Mesendoderm (in vitro differentiated cells): ENCODE measurements around the gene AGBL1.
A peak's percentile ranks its signal among the peaks of the same experiment; 100 is the strongest.

Experiments
- DNase-seq: peaks from one replicate; pipeline ENCODE4 v3.0.0; 2013
- H2AK5ac ChIP-seq: 2 replicates; pipeline ENCODE4 v1.6.1; 2013; ENCODE audit warnings: low read length, inconsistent platforms
- H2BK120ac ChIP-seq: 2 replicates; pipeline ENCODE4 v1.6.1; 2013; ENCODE audit warnings: low read depth, mild to moderate bottlenecking, low read length, moderate library complexity, mixed read lengths
- H2BK15ac ChIP-seq: replicated peaks from 2 replicates; pipeline ENCODE4 v1.6.1; 2013; ENCODE audit warnings: low read depth, mild to moderate bottlenecking, moderate library complexity
- H2BK5ac ChIP-seq: 2 replicates; pipeline ENCODE4 v1.6.1; 2013; ENCODE audit warnings: low read length, inconsistent platforms
- H3K18ac ChIP-seq: 2 replicates; pipeline ENCODE4 v1.6.1; 2013; ENCODE audit warnings: mild to moderate bottlenecking, low read length, mixed read lengths
- H3K23ac ChIP-seq: one replicate; pipeline ENCODE4 v1.6.1; 2013; ENCODE audit warnings: low read length
- H3K27ac ChIP-seq: 2 replicates; pipeline ENCODE4 v1.5.1; 2013; ENCODE audit warnings: low read depth, mild to moderate bottlenecking, inconsistent platforms, low read length, moderate library complexity
- H3K27me3 ChIP-seq: 2 replicates; pipeline ENCODE4 v1.6.1; 2013; ENCODE audit warnings: low read length, control low read depth, mild to moderate bottlenecking, inconsistent platforms; ENCODE audit not compliant: insufficient read depth, poor library complexity
- H3K36me3 ChIP-seq: 2 replicates; pipeline ENCODE4 v1.6.1; 2013; ENCODE audit warnings: low read length, inconsistent platforms; ENCODE audit not compliant: control insufficient read depth, insufficient read depth
- H3K4ac ChIP-seq: one replicate; pipeline ENCODE4 v1.6.1; 2013; ENCODE audit warnings: low read depth, mild to moderate bottlenecking, low read length, moderate library complexity
- H3K4me1 ChIP-seq: 2 replicates; pipeline ENCODE4 v1.6.1; 2013; ENCODE audit warnings: low read depth, low read length, inconsistent platforms; ENCODE audit not compliant: control insufficient read depth
- H3K4me2 ChIP-seq: 2 replicates; pipeline ENCODE4 v1.6.1; 2013; ENCODE audit warnings: low read length
- H3K4me3 ChIP-seq: 2 replicates; pipeline ENCODE4 v1.5.1; 2013; ENCODE audit warnings: mild to moderate bottlenecking, low read length
- H3K56ac ChIP-seq: one replicate; pipeline ENCODE4 v1.6.1; 2013; ENCODE audit warnings: low read length
- H3K79me1 ChIP-seq: 2 replicates; pipeline ENCODE4 v1.6.1; 2013; ENCODE audit warnings: low read length, inconsistent platforms
- H3K79me2 ChIP-seq: 2 replicates; pipeline ENCODE4 v1.6.1; 2013; ENCODE audit warnings: mild to moderate bottlenecking, low read length; ENCODE audit not compliant: control insufficient read depth, insufficient read depth
- H3K9ac ChIP-seq: 2 replicates; pipeline ENCODE4 v1.6.1; 2013; ENCODE audit warnings: low read length, inconsistent platforms
- H4K5ac ChIP-seq: one replicate; pipeline ENCODE4 v1.6.1; 2013; ENCODE audit warnings: low read length
- H4K8ac ChIP-seq: one replicate; pipeline ENCODE4 v1.6.1; 2013; ENCODE audit warnings: low read depth, mild to moderate bottlenecking, control low read depth, low read length, moderate library complexity
- WGBS: extraction: QIAGEN DNeasy Blood & Tissue Kit; methylation state at CpG from one replicate; pipeline ENCODE4 v1.1.7; 2013; ENCODE audit warnings: low lambda C conversion rate, missing lambda C conversion rate; ENCODE audit not compliant: insufficient coverage; ENCODE audit errors: extremely low coverage; 5-methylcytosine and 5-hydroxymethylcytosine counted together

AGBL1 gene

GRCh38 chr15:86082619-86083380 is 3.1 kb downstream of the AGBL1 start:
- no peak overlapping the region for H2BK120ac ChIP-seq
- H3K4me2 ChIP-seq = no peak overlapping the region
- no peak overlapping the region for H3K9ac ChIP-seq
- no peak overlapping the region for H4K5ac ChIP-seq
- H3K27me3 ChIP-seq = no peaks in the 10 kb centered on the region
- no peaks in the 10 kb centered on the region for H3K36me3 ChIP-seq
- no peak overlapping the region for H3K4me3 ChIP-seq
- no CpG with 5 or more reads among the region's 13 CpGs for WGBS
- H3K18ac ChIP-seq = no peak overlapping the region
- no peak overlapping the region for H2BK5ac ChIP-seq
- H3K56ac ChIP-seq = no peak overlapping the region
- no peak overlapping the region for H3K4ac ChIP-seq
- no peaks in the 10 kb centered on the region for H3K79me1 ChIP-seq
- no peak for DNase-seq
- no peak overlapping the region for H2AK5ac ChIP-seq
- no peaks in the 10 kb centered on the region for H3K4me1 ChIP-seq
- no peak overlapping the region for H2BK15ac ChIP-seq
- no peak overlapping the region for H4K8ac ChIP-seq
- H3K23ac ChIP-seq = no peak overlapping the region
- H3K79me2 ChIP-seq = no peaks in the 10 kb centered on the region
- no peak overlapping the region for H3K27ac ChIP-seq

- no peak overlapping the region for H3K23ac ChIP-seq
- H3K4me1 ChIP-seq = peaks cover 3% of the 10 kb centered on the region
- H3K79me1 ChIP-seq = no peaks in the 10 kb centered on the region
- no peak overlapping the region for H2BK5ac ChIP-seq
- H3K4me3 ChIP-seq = no peak overlapping the region
- no peak overlapping the region for H3K56ac ChIP-seq
- no peak overlapping the region for H2AK5ac ChIP-seq
- DNase-seq = no peak
- H4K5ac ChIP-seq = no peak overlapping the region
- H3K79me2 ChIP-seq = no peaks in the 10 kb centered on the region
- H3K9ac ChIP-seq = no peak overlapping the region
- H3K27ac ChIP-seq = no peak overlapping the region
- H3K27me3 ChIP-seq = no peaks in the 10 kb centered on the region
- no peaks in the 10 kb centered on the region for H3K36me3 ChIP-seq
- no peak overlapping the region for H3K4ac ChIP-seq
- no peak overlapping the region for H2BK15ac ChIP-seq
- no peak overlapping the region for H2BK120ac ChIP-seq
- no peak overlapping the region for H3K18ac ChIP-seq
- H3K4me2 ChIP-seq = no peak overlapping the region
- H4K8ac ChIP-seq = no peak overlapping the region
These were observed 8.1 kb downstream of the AGBL1 start for GRCh38 chr15:86087808-86088207.

- H2AK5ac ChIP-seq = no peak overlapping the region
- H3K27me3 ChIP-seq = no peaks in the 10 kb centered on the region
- no peaks in the 10 kb centered on the region for H3K79me1 ChIP-seq
- H3K9ac ChIP-seq = no peak overlapping the region
- no peak overlapping the region for H2BK120ac ChIP-seq
- H3K36me3 ChIP-seq = no peaks in the 10 kb centered on the region
- no peak overlapping the region for H3K27ac ChIP-seq
- peaks cover 3% of the 10 kb centered on the region for H3K4me1 ChIP-seq
- no peak overlapping the region for H2BK15ac ChIP-seq
- peak; percentile 45 for DNase-seq
- no peak overlapping the region for H3K4me3 ChIP-seq
- H2BK5ac ChIP-seq = no peak overlapping the region
- no peaks in the 10 kb centered on the region for H3K79me2 ChIP-seq
- WGBS = no CpG with 5 or more reads among the region's 4 CpGs
- H3K56ac ChIP-seq = no peak overlapping the region
- no peak overlapping the region for H3K4me2 ChIP-seq
- no peak overlapping the region for H4K5ac ChIP-seq
- no peak overlapping the region for H3K23ac ChIP-seq
- H4K8ac ChIP-seq = no peak overlapping the region
- no peak overlapping the region for H3K18ac ChIP-seq
- H3K4ac ChIP-seq = no peak overlapping the region
These were observed 9.8 kb downstream of the AGBL1 start for GRCh38 chr15:86089422-86089821.

GRCh38 chr15:86101818-86102217 is 22.1 kb downstream of the AGBL1 start:
- H3K79me2 ChIP-seq = no peaks in the 10 kb centered on the region
- no peak overlapping the region for H3K56ac ChIP-seq
- H3K4ac ChIP-seq = no peak overlapping the region
- H3K4me2 ChIP-seq = no peak overlapping the region
- H3K36me3 ChIP-seq = no peaks in the 10 kb centered on the region
- no peak overlapping the region for H2BK15ac ChIP-seq
- DNase-seq = no peak
- no peak overlapping the region for H3K27ac ChIP-seq
- no peak overlapping the region for H4K8ac ChIP-seq
- WGBS = no CpG with 5 or more reads among the region's 5 CpGs
- H2BK5ac ChIP-seq = no peak overlapping the region
- H3K4me3 ChIP-seq = no peak overlapping the region
- no peaks in the 10 kb centered on the region for H3K4me1 ChIP-seq
- no peaks in the 10 kb centered on the region for H3K27me3 ChIP-seq
- no peak overlapping the region for H3K18ac ChIP-seq
- H2BK120ac ChIP-seq = no peak overlapping the region
- H3K23ac ChIP-seq = no peak overlapping the region
- H3K79me1 ChIP-seq = no peaks in the 10 kb centered on the region
- no peak overlapping the region for H2AK5ac ChIP-seq
- no peak overlapping the region for H3K9ac ChIP-seq
- H4K5ac ChIP-seq = no peak overlapping the region

- no peak overlapping the region for H2BK120ac ChIP-seq
These were observed 24.2 kb downstream of the AGBL1 start for GRCh38 chr15:86103825-86104224.

GRCh38 chr15:86106306-86106705 is 26.6 kb downstream of the AGBL1 start:
- H3K56ac ChIP-seq = no peak overlapping the region
- no peaks in the 10 kb centered on the region for H3K27me3 ChIP-seq
- H2BK5ac ChIP-seq = no peak overlapping the region
- no peak overlapping the region for H4K8ac ChIP-seq
- no peak overlapping the region for H3K18ac ChIP-seq
- no peak overlapping the region for H2AK5ac ChIP-seq
- H3K4me3 ChIP-seq = no peak overlapping the region
- WGBS = no CpG with 5 or more reads among the region's 4 CpGs
- H3K27ac ChIP-seq = no peak overlapping the region
- no peak overlapping the region for H3K4ac ChIP-seq
- no peaks in the 10 kb centered on the region for H3K4me1 ChIP-seq
- no peaks in the 10 kb centered on the region for H3K79me1 ChIP-seq
- no peaks in the 10 kb centered on the region for H3K79me2 ChIP-seq
- H3K36me3 ChIP-seq = no peaks in the 10 kb centered on the region
- H3K4me2 ChIP-seq = no peak overlapping the region
- no peak overlapping the region for H2BK15ac ChIP-seq
- no peak overlapping the region for H2BK120ac ChIP-seq
- DNase-seq = no peak
- no peak overlapping the region for H3K23ac ChIP-seq
- H4K5ac ChIP-seq = no peak overlapping the region
- H3K9ac ChIP-seq = no peak overlapping the region

More at GRCh38 chr15:86103825-86104224, 24.2 kb downstream of the AGBL1 start:
- H3K4me1 ChIP-seq = no peaks in the 10 kb centered on the region
- H3K23ac ChIP-seq = no peak overlapping the region
- no peaks in the 10 kb centered on the region for H3K79me2 ChIP-seq
- no peak overlapping the region for H4K5ac ChIP-seq
- H3K18ac ChIP-seq = no peak overlapping the region
- no peaks in the 10 kb centered on the region for H3K79me1 ChIP-seq
- H3K9ac ChIP-seq = no peak overlapping the region
- H3K27ac ChIP-seq = no peak overlapping the region
- H3K4me3 ChIP-seq = no peak overlapping the region
- no CpG with 5 or more reads among the region's 2 CpGs for WGBS
- H2BK5ac ChIP-seq = no peak overlapping the region
- no peak overlapping the region for H3K56ac ChIP-seq
- H2AK5ac ChIP-seq = no peak overlapping the region
- H3K4me2 ChIP-seq = no peak overlapping the region
- DNase-seq = no peak
- no peaks in the 10 kb centered on the region for H3K36me3 ChIP-seq
- H2BK15ac ChIP-seq = no peak overlapping the region
- H3K27me3 ChIP-seq = no peaks in the 10 kb centered on the region
- no peak overlapping the region for H4K8ac ChIP-seq
- no peak overlapping the region for H3K4ac ChIP-seq
